K562 (cell line): ENCODE data around the gene RASD2. TPM values are rescaled to one million over a fixed set of nuclear protein-coding genes. Genes with fewer than 3 reads are reported as not detected.

Source experiments
- ATAC-seq: fragments of 200-7000 bp; cut with Tn5 transposase; 3 replicates; pipeline ENCODE4 v1.9.1; 2020; ENCODE audit warnings: moderate library complexity
- BruUV-seq: library from RNA; stranded (reverse); fragments of 400-500 nt; replicated peaks from 2 replicates; lab custom pipeline; 2021; lab: Mats Ljungman, UMichigan
- CTCF ChIA-PET: fragments of 300-600 bp; formaldehyde crosslinking; extraction: SDS; loops from one replicate; lab custom pipeline; 2021; ENCODE audit warnings: low intra/inter-chr PET ratio; lab: Yijun Ruan, JAX
- POLR2A ChIA-PET: fragments of 300-600, 350-650 bp; sonication (Branson Sonifier 250); formaldehyde crosslinking; extraction: SDS; loops from one replicate; lab custom pipeline; 2021; ENCODE audit warnings: antibody characterized with exemption, inconsistent platforms; lab: Yijun Ruan, JAX
- DNase-seq, 4 experiments: peaks; one replicate each; pipeline versions ENCODE4 v3.0.0 to v3.0.0-alpha.2; 2011 to 2018; ENCODE audit warnings: low spot score in 3 of 4, mixed read lengths in 3 of 4; ENCODE audit errors: extremely low read depth in 1 of 4
- FAIRE-seq: peaks from 2 replicates; lab custom pipeline; 2011; peaks lifted over from hg19 to GRCh38; lab: Jason Lieb, UNC
- H2AFZ ChIP-seq: 2 replicates; pipeline ENCODE4 v1.6.0; 2011; ENCODE audit warnings: low read depth, low read length, control low read depth, inconsistent platforms
- H3K27ac ChIP-seq: fragments of 200-600 bp; 3 replicates; pipeline ENCODE4 v1.8.0; 2011; ENCODE audit warnings: low read depth, mild to moderate bottlenecking, control low read depth, inconsistent platforms, low read length, moderate library complexity, mixed read lengths; ENCODE audit errors: extremely low read depth
- H3K27me3 ChIP-seq, 2 experiments: fragments of 300-600 bp in 1 of 2; 2 replicates in 1 of 2; 3 replicates in 1 of 2; pipeline versions ENCODE4 v1.6.0 to v1.8.0; 2011; ENCODE audit warnings: inconsistent platforms in 2 of 2, low read length in 2 of 2, mild to moderate bottlenecking in 1 of 2, mixed read lengths in 1 of 2, moderate library complexity in 1 of 2; ENCODE audit not compliant: control insufficient read depth in 2 of 2, insufficient read depth in 2 of 2
- H3K36me3 ChIP-seq: fragments of 300-600 bp; 3 replicates; pipeline ENCODE4 v1.8.0; 2011; ENCODE audit warnings: mild to moderate bottlenecking, low read length, inconsistent platforms; ENCODE audit not compliant: control insufficient read depth, insufficient read depth
- H3K4me1 ChIP-seq, 2 experiments: fragments of 200-600 bp in 1 of 2; replicated peaks in 1 of 2; 2 replicates in 1 of 2; 3 replicates in 1 of 2; pipeline versions ENCODE4 v1.5.1 to v1.8.0; 2011; ENCODE audit warnings: inconsistent platforms in 2 of 2, low read length in 2 of 2, mild to moderate bottlenecking in 1 of 2, mixed read lengths in 1 of 2, moderate library complexity in 1 of 2; ENCODE audit not compliant: control insufficient read depth in 2 of 2, insufficient read depth in 2 of 2
- H3K4me2 ChIP-seq: 2 replicates; pipeline ENCODE4 v1.6.1; 2011; ENCODE audit warnings: low read length, control low read depth, inconsistent platforms, mixed read lengths; ENCODE audit not compliant: insufficient read depth
- H3K4me3 ChIP-seq: fragments of 200-600 bp; sonication (generic), shearing (Covaris generic); 2 replicates; pipeline ENCODE4 v1.5.1; 2016; ENCODE audit warnings: control low read depth, inconsistent platforms
- H3K79me2 ChIP-seq: fragments of 200-600 bp; 3 replicates; pipeline ENCODE4 v1.8.0; 2011; ENCODE audit warnings: low read length, inconsistent platforms; ENCODE audit not compliant: control insufficient read depth, insufficient read depth
- H3K9ac ChIP-seq, 2 experiments: 2 replicates each; pipeline versions ENCODE4 v1.6.0 to v1.6.1; 2011; ENCODE audit warnings: low read depth in 2 of 2, low read length in 2 of 2, control low read depth in 1 of 2, inconsistent platforms in 1 of 2, mild to moderate bottlenecking in 1 of 2, mixed read lengths in 1 of 2; ENCODE audit not compliant: insufficient read depth in 1 of 2
- H3K9me1 ChIP-seq: one replicate; pipeline ENCODE4 v1.6.0; 2011; ENCODE audit warnings: inconsistent platforms, mild to moderate bottlenecking, low read length, moderate library complexity; ENCODE audit not compliant: control insufficient read depth, insufficient read depth
- H3K9me3 ChIP-seq: replicated peaks from 2 replicates; pipeline ENCODE4 v1.5.1; 2011; ENCODE audit warnings: low read depth, low read length, inconsistent platforms; ENCODE audit not compliant: control insufficient read depth, insufficient read depth
- H4K20me1 ChIP-seq: replicated peaks from 2 replicates; pipeline ENCODE4 v1.6.1; 2011; ENCODE audit warnings: low read length, inconsistent platforms, mixed read lengths; ENCODE audit not compliant: control insufficient read depth, insufficient read depth
- ZNF316 ChIP-seq: fragments of 450-650 bp; IDR thresholded peaks from 2 replicates; pipeline ENCODE4 v1.6.1; 2016
- WGBS: fragments of 100-300 bp; shearing (Covaris generic); methylation state at CpG from one replicate; pipeline ENCODE4 v1.1.6; 2016; ENCODE audit warnings: low coverage, mixed read lengths; ENCODE audit not compliant: insufficient coverage; ENCODE audit errors: missing lambda C conversion rate; 5-methylcytosine and 5-hydroxymethylcytosine counted together
- in situ Hi-C: fragments of 300-500 bp; cut with MboI; formaldehyde crosslinking; loops from 4 replicates; pipeline ENCODE4 v1.15.0; 2018; ENCODE audit warnings: inconsistent platforms, mixed read lengths
- intact Hi-C: fragments of 100-400 bp; cut with micrococcal nuclease; formaldehyde crosslinking; loops from 2 replicates; pipeline ENCODE4 v1.14.2; 2022
- polyA plus RNA-seq, 8 experiments: library from polyadenylated mRNA; depleted of rRNA in 4 of 8; stranded (reverse) in 5 of 8; unstranded in 3 of 8; fragments of >200 nt; fragmentation: Nextera tagmentation in 2 of 8; fragmentation: Illumina TruSeq in 1 of 8; extraction: Ambion mirVana in 2 of 8; extraction: Trizol in 1 of 8; gene quantifications; 2 replicates each; pipeline versions ENCODE4 v1.2.1 to v1.2.3, GENCODE V29; 2011 to 2014; ENCODE audit warnings: inconsistent platforms in 1 of 8, missing spikeins in 1 of 8
- total RNA-seq, 7 experiments: library from RNA; depleted of rRNA in 6 of 7; stranded (reverse); fragments of >200 nt in 6 of 7; fragmentation: Illumina TruSeq in 2 of 7; extraction: Trizol in 2 of 7; gene quantifications; 2 replicates each; pipeline versions ENCODE4 v1.2.1 to v1.2.3, GENCODE V29; 2011 to 2021; ENCODE audit warnings: low replicate concordance in 1 of 7
- TF ChIP-seq, protein P1 (sequence below): sonication (generic); formaldehyde crosslinking; IDR thresholded peaks from 2 replicates; pipeline ENCODE4 v1.8.0; 2022; ENCODE audit warnings: mild to moderate bottlenecking, missing genetic modification reagents, borderline replicate concordance

RASD2 gene
- total and polyA plus RNA-seq, 9 of the 15 experiments (the other 6 are each of a cell fraction or from before 2014, with no cell fraction given) = 0.05 TPM; not detected in 8

GRCh38 chr22:35505399-35506258 is 35.0 kb upstream of the RASD2 start:
- H3K79me2 ChIP-seq = no peaks in the 10 kb centered on the region
- no peaks in the 10 kb centered on the region for H3K36me3 ChIP-seq
- in situ Hi-C loops = no loop called here
- H3K27ac ChIP-seq = no peak overlapping the region
- peaks cover 3 to 16% of the 10 kb centered on the region in 2 experiments; a peak in 3 of 5 replicates for H3K27me3 ChIP-seq
- intact Hi-C loops = no loop called here
- no peaks in the 10 kb centered on the region for H3K9me1 ChIP-seq
- CTCF ChIA-PET = interaction anchor here (0.6 kb wide), 1 partner anchor 1590 kb away, joined by 3 read pairs; no protein-coding TSS in a partner anchor
- no TSS peak for BruUV-seq
- H2AFZ ChIP-seq = no peak overlapping the region
- H3K9ac ChIP-seq = no peak overlapping the region
- WGBS = 6% methylated on average over 7 of the region's 7 CpGs
- no peak overlapping the region for H3K4me3 ChIP-seq
- TF ChIP-seq ZNF316 = 0 out of 2 replicates have a peak, but pooled peaks have one; percentile 5
- TF ChIP-seq, protein P1, sequence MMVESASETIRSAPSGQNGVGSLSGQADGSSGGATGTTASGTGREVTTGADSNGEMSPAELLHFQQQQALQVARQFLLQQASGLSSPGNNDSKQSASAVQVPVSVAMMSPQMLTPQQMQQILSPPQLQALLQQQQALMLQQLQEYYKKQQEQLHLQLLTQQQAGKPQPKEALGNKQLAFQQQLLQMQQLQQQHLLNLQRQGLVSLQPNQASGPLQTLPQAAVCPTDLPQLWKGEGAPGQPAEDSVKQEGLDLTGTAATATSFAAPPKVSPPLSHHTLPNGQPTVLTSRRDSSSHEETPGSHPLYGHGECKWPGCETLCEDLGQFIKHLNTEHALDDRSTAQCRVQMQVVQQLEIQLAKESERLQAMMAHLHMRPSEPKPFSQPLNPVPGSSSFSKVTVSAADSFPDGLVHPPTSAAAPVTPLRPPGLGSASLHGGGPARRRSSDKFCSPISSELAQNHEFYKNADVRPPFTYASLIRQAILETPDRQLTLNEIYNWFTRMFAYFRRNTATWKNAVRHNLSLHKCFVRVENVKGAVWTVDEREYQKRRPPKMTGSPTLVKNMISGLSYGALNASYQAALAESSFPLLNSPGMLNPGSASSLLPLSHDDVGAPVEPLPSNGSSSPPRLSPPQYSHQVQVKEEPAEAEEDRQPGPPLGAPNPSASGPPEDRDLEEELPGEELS (CRISPR knock-in tag) = no peak
- H4K20me1 ChIP-seq = no peaks in the 10 kb centered on the region
- no peak for DNase-seq
- H3K4me2 ChIP-seq = no peak overlapping the region
- H3K9me3 ChIP-seq = no peaks in the 10 kb centered on the region
- FAIRE-seq = no peak
- POLR2A ChIA-PET = no interaction called here
- ATAC-seq = no peak
- no peaks in the 10 kb centered on the region for H3K4me1 ChIP-seq
